A673 (cell line): ENCODE data around the gene TNS1. TPM values are rescaled to one million over a fixed set of nuclear protein-coding genes. Genes with fewer than 3 reads are reported as not detected.

Source experiments
- BruUV-seq: library from RNA; stranded (reverse); fragments of 400-500 nt; replicated peaks from 2 replicates; lab custom pipeline; 2021; lab: Mats Ljungman, UMichigan
- CTCF ChIA-PET: fragments of 300-600 bp; sonication (Branson Sonifier 250); formaldehyde crosslinking; loops from one replicate; lab custom pipeline; 2022; ENCODE audit warnings: antibody characterized with exemption; lab: Charles Lee
- POLR2A ChIA-PET: fragments of 300-600 bp; sonication (Branson Sonifier 250); formaldehyde crosslinking; loops from one replicate; lab custom pipeline; 2022; ENCODE audit warnings: antibody characterized with exemption; ENCODE audit not compliant: low non-redundant PET; lab: Charles Lee
- DNase-seq: peaks from one replicate; pipeline ENCODE4 v3.0.0-alpha.2; 2015; ENCODE audit warnings: low spot score
- H3K27ac ChIP-seq: fragments of 200-600 bp; sonication (generic); 2 replicates; pipeline ENCODE4 v1.5.1; 2016; ENCODE audit warnings: mixed run types, low read depth, mild to moderate bottlenecking, mixed read lengths, antibody characterized with exemption, low read length; ENCODE audit not compliant: poor library complexity, severe bottlenecking
- H3K27me3 ChIP-seq: fragments of 200-600 bp; sonication (generic); replicated peaks from 2 replicates; pipeline ENCODE4 v1.6.1; 2017; ENCODE audit warnings: mixed run types, low read depth, mild to moderate bottlenecking, mixed read lengths, antibody characterized with exemption, low read length; ENCODE audit not compliant: insufficient read depth, poor library complexity
- H3K36me3 ChIP-seq: fragments of 200-600 bp; sonication (generic); 2 replicates; pipeline ENCODE4 v1.6.1; 2016; ENCODE audit warnings: mixed run types, mild to moderate bottlenecking, mixed read lengths, antibody characterized with exemption, low read length; ENCODE audit not compliant: insufficient read depth, poor library complexity, severe bottlenecking
- H3K4me1 ChIP-seq: fragments of 200-600 bp; sonication (generic); 2 replicates; pipeline ENCODE4 v1.6.1; 2017; ENCODE audit warnings: mixed run types, mild to moderate bottlenecking, mixed read lengths, antibody characterized with exemption, low read length; ENCODE audit not compliant: insufficient read depth, poor library complexity, severe bottlenecking
- H3K4me3 ChIP-seq: fragments of 200-600 bp; sonication (generic); 2 replicates; pipeline ENCODE4 v1.5.1; 2016; ENCODE audit warnings: low read depth, mixed run types, mild to moderate bottlenecking, mixed read lengths, low read length; ENCODE audit not compliant: poor library complexity, severe bottlenecking
- H3K9me3 ChIP-seq: fragments of 200-600 bp; sonication (generic); 2 replicates; pipeline ENCODE4 v1.6.1; 2016; ENCODE audit warnings: mixed run types, low read depth, mild to moderate bottlenecking, mixed read lengths, antibody characterized with exemption, low read length; ENCODE audit not compliant: poor library complexity, severe bottlenecking
- EZH2 ChIP-seq: fragments of 200-600 bp; sonication (generic); IDR thresholded peaks from 2 replicates; pipeline ENCODE4 v1.6.1; 2017; ENCODE audit warnings: borderline replicate concordance, low read depth, mild to moderate bottlenecking, mixed read lengths, antibody characterized with exemption, low read length; ENCODE audit not compliant: poor library complexity, severe bottlenecking
- intact Hi-C: fragments of 100-400 bp; cut with micrococcal nuclease; formaldehyde crosslinking; loops from one replicate; pipeline ENCODE4 v1.10.0; 2022; ENCODE audit not compliant: unreplicated experiment
- total RNA-seq: library from RNA; stranded (reverse); gene quantifications from 2 replicates; pipeline ENCODE4 v1.2.3, GENCODE V29; 2021
- TF ChIP-seq, protein P1 (sequence below): fragments of 300-800, 200-600 bp; sonication (generic); conservative IDR thresholded peaks from 2 replicates; pipeline ENCODE4 v1.5.1; 2017; ENCODE audit warnings: low read depth, mild to moderate bottlenecking, antibody characterized with exemption, low read length, moderate library complexity, mixed read lengths

TNS1 gene
- total RNA-seq, 1 experiment from 2014 or later, result 99.6 TPM

DNA sequence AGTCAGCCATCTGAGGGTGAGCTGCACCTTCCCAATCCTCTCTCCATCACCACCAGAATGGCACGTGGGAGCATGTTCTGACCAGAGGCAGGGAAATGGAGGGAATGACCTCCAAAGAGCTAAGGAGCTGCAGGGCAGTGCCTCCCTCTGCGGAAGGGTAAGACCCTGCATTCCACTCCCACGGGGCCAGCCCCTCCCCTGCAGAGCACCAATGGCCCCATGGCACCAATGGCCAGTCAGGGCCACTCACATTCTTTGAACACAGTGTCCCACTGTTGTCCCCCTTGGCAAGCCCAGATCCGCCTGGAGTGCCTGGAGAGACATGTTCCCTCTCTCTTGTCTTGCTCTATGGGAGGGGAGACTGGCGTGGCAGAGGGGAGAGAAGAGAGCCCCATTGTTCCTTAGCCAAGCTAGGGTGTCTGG lies 164.4 kb downstream of the TNS1 start:
- intact Hi-C loops, result no loop called here
- H3K4me1 ChIP-seq, result no peaks in the 10 kb centered on the region
- H3K9me3 ChIP-seq, result no peaks in the 10 kb centered on the region
- ChIA-PET POLR2A (no interaction called here), CTCF (no interaction called here)
- no peak overlapping the region for H3K4me3 ChIP-seq
- TF ChIP-seq EZH2, result no peak
- BruUV-seq, result no TSS peak
- peaks cover 13% of the 10 kb centered on the region for H3K36me3 ChIP-seq
- no peak for DNase-seq
- no peak overlapping the region for H3K27ac ChIP-seq
- H3K27me3 ChIP-seq, result no peaks in the 10 kb centered on the region

DNA sequence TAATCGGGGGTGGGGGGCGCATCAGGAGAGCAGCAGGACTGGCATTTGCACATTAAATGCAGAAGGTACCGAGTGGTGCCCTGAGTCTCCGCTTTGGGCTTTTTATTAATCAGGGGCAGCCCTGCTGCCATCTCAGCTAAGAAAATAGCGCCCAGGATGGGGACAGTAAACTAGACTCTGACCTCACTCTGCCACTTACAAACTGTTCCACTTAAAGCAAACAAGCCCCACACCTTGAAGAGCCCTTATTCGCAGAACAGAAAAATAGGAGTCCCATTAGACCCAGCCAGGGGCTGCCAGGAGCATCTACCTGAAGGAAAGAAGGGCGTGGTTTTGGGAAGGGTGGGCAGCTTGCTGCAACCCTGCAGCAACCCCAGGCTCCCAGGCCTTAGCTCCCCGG lies 165.3 kb downstream of the TNS1 start:
- ChIA-PET CTCF (no interaction called here), POLR2A (no interaction called here)
- no peak overlapping the region for H3K4me3 ChIP-seq
- no peaks in the 10 kb centered on the region for H3K9me3 ChIP-seq
- H3K27ac ChIP-seq, result no peak overlapping the region
- BruUV-seq, result no TSS peak
- no peak for DNase-seq
- intact Hi-C loops, result no loop called here
- H3K36me3 ChIP-seq, result peaks cover 18% of the 10 kb centered on the region
- no peak for TF ChIP-seq EZH2
- TF ChIP-seq, protein P1, sequence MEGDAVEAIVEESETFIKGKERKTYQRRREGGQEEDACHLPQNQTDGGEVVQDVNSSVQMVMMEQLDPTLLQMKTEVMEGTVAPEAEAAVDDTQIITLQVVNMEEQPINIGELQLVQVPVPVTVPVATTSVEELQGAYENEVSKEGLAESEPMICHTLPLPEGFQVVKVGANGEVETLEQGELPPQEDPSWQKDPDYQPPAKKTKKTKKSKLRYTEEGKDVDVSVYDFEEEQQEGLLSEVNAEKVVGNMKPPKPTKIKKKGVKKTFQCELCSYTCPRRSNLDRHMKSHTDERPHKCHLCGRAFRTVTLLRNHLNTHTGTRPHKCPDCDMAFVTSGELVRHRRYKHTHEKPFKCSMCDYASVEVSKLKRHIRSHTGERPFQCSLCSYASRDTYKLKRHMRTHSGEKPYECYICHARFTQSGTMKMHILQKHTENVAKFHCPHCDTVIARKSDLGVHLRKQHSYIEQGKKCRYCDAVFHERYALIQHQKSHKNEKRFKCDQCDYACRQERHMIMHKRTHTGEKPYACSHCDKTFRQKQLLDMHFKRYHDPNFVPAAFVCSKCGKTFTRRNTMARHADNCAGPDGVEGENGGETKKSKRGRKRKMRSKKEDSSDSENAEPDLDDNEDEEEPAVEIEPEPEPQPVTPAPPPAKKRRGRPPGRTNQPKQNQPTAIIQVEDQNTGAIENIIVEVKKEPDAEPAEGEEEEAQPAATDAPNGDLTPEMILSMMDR, result no peak
- no peaks in the 10 kb centered on the region for H3K4me1 ChIP-seq
- no peaks in the 10 kb centered on the region for H3K27me3 ChIP-seq

DNA sequence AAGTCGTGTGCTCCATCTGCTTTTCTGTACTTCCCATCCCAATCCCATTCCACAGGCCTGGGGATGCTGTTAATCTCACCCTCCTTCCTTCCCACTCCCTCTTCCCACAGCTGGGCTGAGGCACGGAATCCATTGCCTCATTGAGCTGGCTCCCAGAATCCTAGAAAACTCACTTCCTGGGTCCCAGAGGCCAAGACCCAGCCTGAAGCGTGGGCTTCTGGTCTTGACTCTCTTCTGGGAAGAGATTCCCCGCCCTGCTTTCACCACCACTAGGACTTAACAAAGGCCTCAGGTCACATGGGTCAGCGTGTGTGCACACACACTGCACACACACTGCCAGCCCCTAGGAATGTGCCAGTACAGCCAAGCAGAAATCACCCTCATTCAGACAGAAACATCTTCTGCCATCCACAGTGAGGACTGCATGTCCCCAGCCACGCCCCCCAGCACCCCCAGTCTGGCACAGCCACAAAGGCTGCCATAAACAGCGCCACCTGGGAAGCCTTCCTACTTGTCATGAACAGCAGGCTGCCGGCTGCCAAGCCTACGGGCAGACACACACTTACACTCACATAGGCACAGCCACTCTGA lies 165.8 kb downstream of the TNS1 start:
- TF ChIP-seq, protein P1, result peak; percentile 37
- no peak for TF ChIP-seq EZH2
- ChIA-PET CTCF (interaction anchor here (0.7 kb wide), 1 partner anchor 22 kb away, joined by 3 read pairs; no protein-coding TSS in a partner anchor), POLR2A (no interaction called here)
- Histone ChIP-seq H3K36me3 (peaks cover 18% of the 10 kb centered on the region), H3K4me1 (no peaks in the 10 kb centered on the region), H3K9me3 (no peaks in the 10 kb centered on the region), H3K4me3 (no peak overlapping the region), H3K27ac (peak overlapping the region; percentile 58), H3K27me3 (no peaks in the 10 kb centered on the region)
- intact Hi-C loops, result no loop called here
- no TSS peak for BruUV-seq
- DNase-seq, result peak; percentile 35
